ENCODE results near the gene TECTA.
A peak's percentile ranks its signal among the peaks of the same experiment; 100 is the strongest.
"Not testable (repeated sequence)": the region's sequence is repeated elsewhere in the genome, so short reads cannot be mapped to it uniquely, and the experiment has no call there.

TECTA gene

GRCh38 chr11:121091492-121092152 is 9.4 kb upstream of the TECTA start:
- no peak for DNase-seq

- DNase-seq: no peak
Observed at GRCh38 chr11:121095561-121095960, 5.5 kb upstream of the TECTA start.

GRCh38 chr11:121099364-121099763 is 1.7 kb upstream of the TECTA start:
- no peak for DNase-seq

GRCh38 chr11:121099885-121100284 is 1.2 kb upstream of the TECTA start:
- no peak for DNase-seq

DNA sequence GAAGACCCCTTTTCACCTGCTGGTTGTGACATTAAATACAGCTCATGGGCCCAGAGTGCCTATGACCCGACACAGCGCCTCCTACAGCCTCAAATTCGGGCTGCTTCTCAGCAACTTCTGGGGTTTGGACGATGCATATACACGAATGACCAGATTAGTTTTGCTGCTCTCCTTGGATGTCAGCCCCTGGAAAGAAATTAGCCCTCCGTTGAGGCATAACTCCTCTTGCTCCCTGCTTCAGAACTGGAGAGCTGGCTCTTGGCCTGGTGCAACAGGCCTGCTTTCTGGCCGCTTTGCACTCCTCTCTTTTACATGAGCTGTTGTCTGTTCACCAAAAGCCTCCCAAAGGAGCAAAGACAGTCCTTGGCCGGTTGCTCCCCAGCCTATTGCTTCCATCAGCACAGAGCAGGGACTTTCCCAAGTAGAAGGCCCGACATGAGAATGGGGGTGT is 3.3 kb downstream of the TECTA start:
- DNase-seq: no peak

- DNase-seq: no peak
Observed at GRCh38 chr11:121105063-121105480, 4.0 kb downstream of the TECTA start.

GRCh38 chr11:121105481-121106195 is 4.6 kb downstream of the TECTA start:
- no peak for DNase-seq

GRCh38 chr11:121106812-121107211 is 5.8 kb downstream of the TECTA start:
- DNase-seq: no peak

DNA sequence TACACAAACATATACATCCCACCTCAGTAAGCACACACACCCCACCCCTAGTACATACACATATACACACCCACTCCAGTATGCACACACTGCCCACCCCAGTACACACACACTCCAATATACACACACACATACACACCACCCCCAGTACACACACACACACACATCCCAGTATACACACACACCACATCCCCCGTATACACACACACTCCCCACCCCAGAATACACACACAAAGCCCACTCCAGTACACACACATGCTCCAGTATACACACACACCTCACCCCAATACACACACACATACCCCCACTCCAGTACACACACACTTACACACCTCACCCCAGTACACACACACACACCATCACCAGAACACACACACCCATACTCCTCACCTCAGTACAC is 7.4 kb downstream of the TECTA start:
- no peak for DNase-seq

- DNase-seq: no peak
Observed at GRCh38 chr11:121109471-121109870, 8.4 kb downstream of the TECTA start.

GRCh38 chr11:121109916-121110586 is 9.0 kb downstream of the TECTA start:
- DNase-seq: peak; percentile 13

DNA sequence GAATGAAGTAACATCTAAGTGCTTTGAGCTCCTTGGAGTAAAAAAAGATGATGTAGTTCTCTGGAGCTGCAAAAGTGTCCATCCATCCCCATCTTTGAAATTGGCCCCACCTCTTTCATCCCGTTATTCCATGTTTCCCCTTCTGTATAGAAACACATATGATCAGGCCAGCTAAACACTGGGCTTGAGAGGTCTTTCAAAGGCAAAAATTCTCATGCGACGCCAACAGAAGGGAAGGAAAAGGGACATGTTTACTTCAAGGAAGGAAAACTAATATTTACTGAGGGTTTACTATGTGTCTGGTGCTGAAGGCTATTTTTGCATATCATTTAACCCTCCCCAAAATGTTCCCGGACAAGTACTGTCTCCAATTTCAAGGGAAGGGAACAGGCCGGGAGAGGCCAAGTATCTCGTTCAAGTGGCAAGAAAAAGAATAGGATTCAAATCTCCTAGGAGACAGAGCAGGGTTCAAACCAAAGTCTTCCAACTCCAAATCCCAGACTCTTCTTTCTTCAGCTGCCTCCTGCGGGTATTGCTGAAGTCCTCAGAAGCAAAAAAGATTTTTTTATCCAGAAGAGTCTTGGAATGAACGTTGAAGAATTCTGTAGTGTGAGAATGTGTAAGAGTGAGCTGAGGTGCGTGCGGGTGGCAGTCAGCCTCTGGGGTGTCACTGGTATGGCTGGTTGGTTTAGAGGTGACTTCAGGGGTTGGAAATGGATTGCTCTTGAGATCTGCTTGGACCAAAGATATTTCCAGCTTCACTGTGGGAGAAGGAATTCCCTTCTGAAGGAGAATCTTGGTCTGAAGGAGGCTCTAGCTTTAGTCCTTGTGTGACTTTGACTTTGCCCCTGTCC is 10.1 kb downstream of the TECTA start:
- DNase-seq: no peak

- no peak for DNase-seq
Observed at GRCh38 chr11:121112498-121113455, 11.7 kb downstream of the TECTA start.

- no peak for DNase-seq
Observed at GRCh38 chr11:121113611-121114010, 12.6 kb downstream of the TECTA start.

DNA sequence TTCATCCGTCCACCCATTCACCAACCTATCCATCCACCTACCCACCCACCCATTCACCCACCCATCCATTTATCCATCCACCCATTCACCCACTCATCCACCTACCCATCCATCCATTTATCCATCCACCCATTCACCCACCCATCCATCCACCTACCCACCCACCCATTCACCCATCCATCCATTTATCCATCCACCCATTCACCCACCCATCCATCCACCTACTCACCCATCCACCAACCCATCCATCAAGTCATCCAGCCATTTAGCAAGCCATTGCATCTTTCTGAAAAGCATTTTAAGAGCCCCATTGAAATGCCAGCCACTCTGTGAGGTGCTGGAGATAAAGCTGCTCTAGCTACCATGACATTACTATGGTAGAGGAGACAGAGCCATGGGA is 14.0 kb downstream of the TECTA start:
- not testable (repeated sequence) for DNase-seq

GRCh38 chr11:121117788-121118187 is 16.7 kb downstream of the TECTA start:
- DNase-seq: no peak

- no peak for DNase-seq
Observed at GRCh38 chr11:121119440-121119839, 18.4 kb downstream of the TECTA start.

DNA sequence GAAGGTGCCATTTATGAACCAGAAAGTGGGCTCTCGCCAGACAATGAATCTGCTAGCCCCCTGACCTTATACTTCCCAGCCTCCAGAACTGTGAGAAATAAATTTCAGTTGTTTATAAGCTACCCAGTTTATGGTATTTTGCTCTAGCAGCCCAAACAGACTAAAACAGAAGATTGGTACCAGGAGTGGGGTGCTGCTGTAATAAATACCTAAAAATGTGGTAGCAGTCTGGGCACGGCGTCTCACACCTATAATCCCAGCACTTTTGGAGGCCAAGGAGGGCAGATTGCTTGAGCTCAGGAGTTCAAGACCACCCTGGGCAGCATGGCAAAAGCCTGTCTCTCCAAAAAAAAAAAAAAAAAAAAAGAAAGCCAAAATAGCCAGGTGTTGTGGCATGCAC is 21.3 kb downstream of the TECTA start:
- DNase-seq: no peak

DNA sequence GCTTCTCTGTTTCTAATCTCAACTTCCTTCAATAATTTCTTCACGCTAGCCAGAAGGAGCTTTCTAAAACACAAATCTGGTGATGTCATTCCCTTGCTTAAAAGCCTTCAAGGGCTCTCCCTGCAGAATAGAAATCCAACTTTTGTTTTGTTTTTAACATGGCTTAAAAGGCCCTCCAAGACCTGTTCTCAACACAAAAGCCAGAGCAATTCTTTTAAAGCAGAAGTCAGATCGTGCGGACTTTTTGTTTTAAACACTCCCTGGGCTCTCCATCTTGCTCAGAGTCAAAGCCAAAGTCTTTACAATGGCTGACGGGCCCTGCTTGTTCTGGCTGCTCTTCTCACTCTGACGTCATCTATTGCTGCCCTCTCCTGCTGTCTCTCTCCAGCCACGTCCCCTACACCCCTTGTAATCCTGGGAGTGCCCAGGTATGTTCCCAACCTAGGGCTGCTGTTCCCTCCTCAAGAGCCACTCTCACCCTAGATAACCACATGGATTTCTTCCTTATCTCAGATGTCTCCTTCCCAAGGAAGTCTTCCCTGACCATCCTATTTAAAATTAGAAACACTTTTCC is 22.5 kb downstream of the TECTA start:
- peak; percentile 47 for DNase-seq

GRCh38 chr11:121127809-121128208 is 26.8 kb downstream of the TECTA start:
- no peak for DNase-seq
